Renal cortical epithelial cell (primary cell): ENCODE data around the gene THSD7B. TPM values are rescaled to one million over a fixed set of nuclear protein-coding genes. Genes with fewer than 3 reads are reported as not detected.
"Not testable (repeated sequence)": the region's sequence is repeated elsewhere in the genome, so short reads cannot be mapped to it uniquely, and the experiment has no call there.

ENCODE experiments used
- DNase-seq: peaks from one replicate; pipeline ENCODE4 v3.0.0-alpha.2; 2011; ENCODE audit warnings: low read depth
- total RNA-seq: library from RNA; depleted of rRNA; stranded (reverse); fragments of >200 nt; gene quantifications from 2 replicates; pipeline ENCODE4 v1.2.3, GENCODE V29; 2014

THSD7B gene
- total RNA-seq, 1 donor from 2014 or later: 0.45 TPM

GRCh38 chr2:137252934-137253333, 487.6 kb downstream of the THSD7B start:
- no peak for DNase-seq

- DNase-seq: peak; percentile 14
Measured at GRCh38 chr2:137254052-137254451, 488.7 kb downstream of the THSD7B start.

DNA sequence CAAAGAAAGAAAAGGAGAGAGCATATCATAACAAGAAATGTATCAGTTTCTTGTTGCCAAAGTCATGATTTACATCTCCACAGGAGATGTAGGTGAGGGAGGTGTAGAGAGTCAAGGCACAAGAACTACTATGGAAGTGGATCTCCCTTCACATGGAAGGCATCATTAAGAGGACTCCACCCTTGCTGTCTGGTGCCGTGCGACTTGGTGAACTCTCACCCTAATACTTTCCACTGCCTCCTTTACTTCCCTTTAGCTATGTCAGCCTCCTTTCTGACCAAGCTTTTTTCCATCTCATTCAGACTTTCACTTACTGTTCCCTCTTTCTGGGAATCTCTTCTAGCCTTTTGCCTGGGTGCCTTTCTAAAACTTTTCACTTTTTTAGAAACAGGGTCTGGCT, 490.0 kb downstream of the THSD7B start:
- DNase-seq: no peak

GRCh38 chr2:137255990-137256389, 490.6 kb downstream of the THSD7B start:
- peak; percentile 82 for DNase-seq

DNA sequence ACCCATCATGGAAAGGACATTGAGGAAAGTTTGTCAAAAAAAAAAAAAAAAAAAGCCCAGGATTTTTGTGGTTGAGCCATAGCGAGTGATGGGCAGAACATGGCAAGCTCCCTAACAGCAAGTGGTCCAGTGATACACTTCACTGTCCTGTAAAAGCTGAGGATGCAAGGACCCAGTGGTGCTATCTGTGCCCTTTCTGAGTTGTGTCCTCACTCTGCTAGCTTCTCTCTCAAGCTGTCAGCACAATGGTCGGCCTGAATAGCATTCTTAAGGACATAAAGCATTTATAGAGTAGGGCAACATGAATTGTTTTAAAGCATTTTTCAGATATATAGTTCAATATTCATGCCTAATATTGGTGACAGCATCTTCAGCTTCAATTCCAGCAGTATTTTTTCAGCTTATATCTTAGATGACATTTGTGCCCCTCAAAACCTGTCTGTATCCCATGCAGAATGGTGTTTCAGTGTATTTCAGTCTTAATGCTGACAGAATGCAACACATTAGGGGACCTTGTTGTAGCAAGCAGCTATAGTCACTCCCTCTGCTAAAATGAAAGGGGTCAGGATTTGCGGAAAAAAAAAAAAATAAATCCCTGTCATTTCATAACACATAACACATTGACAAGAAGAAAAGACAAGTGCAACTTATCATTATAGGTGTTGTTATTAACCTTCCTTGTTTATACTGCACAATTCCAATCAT, 496.7 kb downstream of the THSD7B start:
- DNase-seq: no peak

DNA sequence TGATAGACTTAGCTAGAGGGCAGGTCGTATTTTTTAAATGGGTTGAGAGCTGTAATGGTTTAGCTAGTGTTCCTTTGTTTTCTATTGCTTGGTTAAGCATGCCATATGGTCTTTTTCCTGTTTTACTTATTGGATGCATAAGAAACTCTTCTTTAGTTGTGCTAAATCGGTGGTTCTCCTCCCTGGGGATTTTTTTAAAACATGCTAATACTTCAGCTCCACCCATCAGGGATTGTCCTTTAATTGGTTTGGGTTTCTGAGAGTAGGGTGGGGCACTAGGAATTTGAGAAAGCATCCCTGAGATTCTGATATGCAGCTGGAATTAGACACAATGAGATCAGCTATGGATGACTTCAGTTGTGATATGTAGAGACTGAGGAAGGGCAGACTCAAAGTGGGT, 497.2 kb downstream of the THSD7B start:
- no peak for DNase-seq

DNA sequence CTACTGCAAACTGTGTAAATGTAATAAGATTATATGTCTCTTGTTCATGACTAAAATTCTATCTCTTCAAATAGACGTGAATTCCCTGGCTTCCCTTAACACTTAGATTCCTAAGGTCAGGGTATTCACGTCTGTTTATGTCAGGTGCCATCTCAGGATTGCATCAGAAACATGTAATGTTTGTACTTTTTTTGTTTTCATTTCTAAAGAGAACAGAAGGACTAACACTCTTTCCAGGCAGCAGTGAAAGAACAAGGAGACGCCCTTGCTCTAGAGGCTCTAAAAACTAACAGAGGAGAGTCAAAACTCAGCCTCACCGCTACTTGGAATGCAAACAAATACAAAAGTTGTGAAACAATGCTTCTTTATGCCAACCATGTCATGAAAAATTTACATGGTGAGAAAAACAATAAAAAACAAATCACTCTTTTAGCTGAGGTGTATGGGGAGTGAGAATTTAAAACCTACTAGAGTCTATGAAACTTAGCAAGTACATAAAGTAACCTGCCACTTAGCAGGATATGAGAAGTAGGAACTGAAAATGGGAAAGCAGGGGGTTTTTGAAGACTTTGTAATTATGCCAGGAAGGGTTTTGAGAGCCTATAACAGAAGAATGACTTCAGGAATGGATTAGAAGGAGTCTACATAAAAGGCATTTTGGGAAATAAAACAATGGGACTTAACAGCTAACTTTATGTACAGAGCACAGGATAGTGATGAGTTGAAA, 522.7 kb downstream of the THSD7B start:
- peak; percentile 33 for DNase-seq

DNA sequence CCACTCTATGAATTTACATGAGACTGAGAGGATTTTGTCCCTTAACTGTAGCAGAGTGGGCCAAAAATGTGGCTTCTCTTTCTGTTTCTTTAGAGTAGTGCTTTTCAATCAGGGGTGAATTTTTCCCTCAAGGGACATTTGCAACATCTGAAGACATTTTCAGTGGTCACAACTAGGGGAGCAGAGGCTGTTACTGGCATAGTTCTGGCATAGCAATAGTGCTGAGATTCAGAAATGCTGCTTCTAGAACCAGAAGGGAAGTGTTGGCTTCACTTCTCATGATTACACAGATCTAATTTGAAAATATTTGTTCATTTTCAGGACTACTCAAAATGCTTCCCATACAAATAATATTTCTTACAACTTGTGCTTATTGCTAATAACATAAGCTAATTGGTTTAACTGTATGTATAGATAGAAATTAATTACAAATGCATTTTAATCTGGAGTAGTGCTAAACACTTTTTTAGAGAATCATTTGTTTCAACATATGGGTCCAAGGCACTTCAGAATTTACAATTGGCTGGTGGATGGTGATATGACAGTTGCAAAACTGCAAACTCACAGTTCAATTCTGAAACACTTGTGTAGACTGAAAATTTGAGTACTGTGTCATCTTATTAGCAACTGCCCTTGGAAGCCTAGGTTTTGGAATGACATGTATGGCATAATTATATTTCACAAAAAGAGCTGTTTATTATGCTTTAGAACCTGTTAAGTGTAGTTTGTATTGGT, 526.7 kb downstream of the THSD7B start:
- DNase-seq: no peak

DNA sequence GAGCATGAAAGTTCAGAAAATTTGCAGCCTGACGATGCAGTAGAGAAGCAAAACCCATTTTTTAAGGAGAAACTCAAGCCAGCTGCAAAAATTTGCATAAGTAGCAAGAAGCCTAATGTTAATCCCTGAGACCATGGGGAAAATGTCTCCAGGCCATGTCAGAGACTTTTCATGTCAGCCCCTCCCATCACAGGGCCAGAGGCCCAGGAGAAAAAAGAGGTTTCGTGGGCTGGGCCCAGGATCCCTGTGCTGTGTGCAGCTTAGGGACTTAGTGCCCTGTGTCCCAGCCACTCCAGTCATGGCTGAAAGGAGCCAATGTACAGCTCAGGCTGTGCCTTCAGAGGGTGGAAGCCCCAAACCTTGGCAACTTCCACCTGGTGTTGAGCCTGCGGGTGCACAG, 533.0 kb downstream of the THSD7B start:
- DNase-seq: no peak

- no peak for DNase-seq
Measured at GRCh38 chr2:137300987-137301386, 535.6 kb downstream of the THSD7B start.

DNA sequence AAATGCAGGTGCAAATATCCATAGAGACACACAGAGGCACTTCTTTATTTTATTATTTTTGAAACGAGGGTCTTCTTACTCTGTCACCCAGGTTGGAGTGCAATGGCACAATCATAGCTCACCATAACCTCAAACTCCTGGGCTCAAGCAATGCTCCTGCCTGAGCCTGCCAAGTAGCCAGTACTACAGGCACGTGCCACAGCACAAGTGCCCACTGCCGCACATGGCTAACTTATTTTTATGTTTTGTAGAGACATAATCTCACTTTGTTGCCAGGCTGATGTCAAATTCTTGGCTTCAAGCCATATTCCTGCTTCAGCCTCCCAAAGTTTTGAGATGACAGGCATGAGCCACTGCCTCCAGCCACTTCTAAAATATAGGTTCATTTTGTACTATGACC, 537.6 kb downstream of the THSD7B start:
- DNase-seq: no peak

- no peak for DNase-seq
Measured at GRCh38 chr2:137316075-137316474, 550.7 kb downstream of the THSD7B start.

DNA sequence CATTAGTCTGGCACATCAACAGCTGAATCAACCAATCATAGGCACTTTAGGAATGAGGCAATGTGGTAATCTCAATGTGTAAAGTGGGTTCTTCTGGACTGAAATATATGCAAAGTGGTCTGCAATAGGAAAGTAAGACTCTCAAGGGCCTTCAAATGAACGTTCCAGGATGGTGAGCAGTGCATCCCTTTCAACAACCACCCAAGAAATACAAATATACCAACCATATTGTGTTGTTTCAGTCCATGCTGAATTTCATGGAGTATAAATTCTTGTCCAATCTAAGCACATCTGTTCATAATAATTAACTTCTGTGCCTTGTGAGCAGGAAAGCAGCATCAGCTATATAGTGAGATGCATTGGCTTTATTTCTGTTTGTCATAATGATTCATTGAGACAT, 556.2 kb downstream of the THSD7B start:
- no peak for DNase-seq

- not testable (repeated sequence) for DNase-seq
Measured at GRCh38 chr2:137331562-137331961, 566.2 kb downstream of the THSD7B start.

- peak; percentile 25 for DNase-seq
Measured at GRCh38 chr2:137333386-137334165, 568.2 kb downstream of the THSD7B start.

- no peak for DNase-seq
Measured at GRCh38 chr2:137336067-137336466, 570.7 kb downstream of the THSD7B start.

DNA sequence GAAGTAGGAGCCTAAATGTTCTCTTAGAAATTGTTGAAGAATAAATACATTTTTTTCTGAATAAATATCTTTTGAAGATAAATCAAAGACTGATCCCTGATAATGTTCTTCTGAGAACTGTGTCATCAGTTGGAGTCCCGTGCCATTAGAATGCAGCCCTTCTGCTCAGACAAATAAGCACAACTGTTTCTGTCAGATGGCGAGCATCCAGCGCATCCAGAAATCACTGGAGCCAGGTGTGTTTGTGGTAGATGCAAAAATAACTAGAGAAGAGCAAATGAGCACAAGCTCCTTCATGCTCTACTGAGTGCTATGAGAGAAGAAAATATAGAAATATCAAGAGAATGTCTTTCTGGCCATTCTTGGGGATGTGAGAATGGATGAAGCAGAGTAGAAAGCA, 573.7 kb downstream of the THSD7B start:
- no peak for DNase-seq

GRCh38 chr2:137345994-137346393, 580.6 kb downstream of the THSD7B start:
- no peak for DNase-seq

GRCh38 chr2:137348301-137348700, 583.0 kb downstream of the THSD7B start:
- DNase-seq: no peak

- no peak for DNase-seq
Measured at GRCh38 chr2:137357634-137358033, 592.3 kb downstream of the THSD7B start.

DNA sequence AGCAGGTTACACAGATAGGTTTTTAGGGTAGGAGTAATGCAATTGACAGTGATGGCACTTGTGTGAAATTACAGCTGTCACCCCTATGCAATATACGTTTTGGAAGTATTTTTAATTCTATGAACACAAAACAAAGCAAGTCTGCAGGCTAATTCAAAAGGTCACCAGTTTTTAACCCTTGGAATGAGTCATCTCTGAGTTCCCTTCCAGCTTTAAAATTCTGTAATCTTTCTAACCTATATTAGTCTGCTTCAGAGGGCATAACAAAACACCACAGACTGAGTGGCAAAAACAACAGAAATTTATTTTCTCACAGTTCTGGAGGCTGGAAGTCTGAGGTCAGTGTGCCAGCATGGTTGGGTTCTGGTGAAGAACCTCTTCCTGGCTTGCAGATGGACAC, 602.0 kb downstream of the THSD7B start:
- peak; percentile 67 for DNase-seq

- DNase-seq: no peak
Measured at GRCh38 chr2:137369106-137369505, 603.8 kb downstream of the THSD7B start.
